ENCODE measurements around the gene AGPS. TPM values are rescaled to one million over a fixed set of nuclear protein-coding genes. Genes with fewer than 3 reads are reported as not detected.

The AGPS gene
- total RNA-seq, 2 donors from 2014 or later: 17.5 to 21.7 TPM

GRCh38 chr2:177554365-177554764, 161.8 kb downstream of the AGPS start:
- no peaks in the 10 kb centered on the region for H3K36me3 ChIP-seq
- peaks cover 0 to 9% of the 10 kb centered on the region in 2 donors for H3K4me1 ChIP-seq (ENCODE audit: control insufficient read depth in 1 of 2, low read depth in 2 of 2)
- no peaks in the 10 kb centered on the region for H3K27me3 ChIP-seq (replicated peaks; ENCODE audit: insufficient read depth)
- H3K9me3 ChIP-seq: no peaks in the 10 kb centered on the region
- no peak overlapping the region for H3K27ac ChIP-seq
- DNase-seq (ENCODE audit: low spot score): no peak
- no peak for ATAC-seq (ENCODE audit: insufficient number of reproducible peaks, low FRiP score, low read depth)
- no peak for TF ChIP-seq CTCF (IDR thresholded peaks at IDR 0.05)
- H3K4me3 ChIP-seq: no peak overlapping the region

- H3K36me3 ChIP-seq: no peaks in the 10 kb centered on the region
- H3K4me1 ChIP-seq (ENCODE audit: control insufficient read depth in 1 of 2, low read depth in 2 of 2): peaks cover 0 to 9% of the 10 kb centered on the region in 2 donors
- no peak for DNase-seq (ENCODE audit: low spot score)
- H3K27ac ChIP-seq: no peak overlapping the region
- no peaks in the 10 kb centered on the region for H3K9me3 ChIP-seq
- no peak for ATAC-seq (ENCODE audit: insufficient number of reproducible peaks, low FRiP score, low read depth)
- no peak overlapping the region for H3K4me3 ChIP-seq
- no peaks in the 10 kb centered on the region for H3K27me3 ChIP-seq (replicated peaks; ENCODE audit: insufficient read depth)
- TF ChIP-seq CTCF (IDR thresholded peaks at IDR 0.05): no peak
Observed at GRCh38 chr2:177556153-177556552, 163.6 kb downstream of the AGPS start.

GRCh38 chr2:177557794-177558193, 165.2 kb downstream of the AGPS start:
- TF ChIP-seq CTCF (IDR thresholded peaks at IDR 0.05): no peak
- DNase-seq (ENCODE audit: low spot score) (no peak), ATAC-seq (ENCODE audit: insufficient number of reproducible peaks, low FRiP score, low read depth) (no peak)
- Histone ChIP-seq H3K27ac (no peak overlapping the region), H3K4me3 (no peak overlapping the region), H3K4me1 (ENCODE audit: control insufficient read depth in 1 of 2, low read depth in 2 of 2) (peaks cover 0 to 4% of the 10 kb centered on the region in 2 donors), H3K9me3 (no peaks in the 10 kb centered on the region), H3K36me3 (no peaks in the 10 kb centered on the region), H3K27me3 (replicated peaks; ENCODE audit: insufficient read depth) (no peaks in the 10 kb centered on the region)

- H3K9me3 ChIP-seq: no peaks in the 10 kb centered on the region
- ATAC-seq (ENCODE audit: insufficient number of reproducible peaks, low FRiP score, low read depth): no peak
- H3K36me3 ChIP-seq: no peaks in the 10 kb centered on the region
- DNase-seq (ENCODE audit: low spot score): no peak
- no peak for TF ChIP-seq CTCF (IDR thresholded peaks at IDR 0.05)
- no peak overlapping the region for H3K27ac ChIP-seq
- H3K27me3 ChIP-seq (replicated peaks; ENCODE audit: insufficient read depth): no peaks in the 10 kb centered on the region
- H3K4me1 ChIP-seq (ENCODE audit: control insufficient read depth in 1 of 2, low read depth in 2 of 2): no peaks in the 10 kb centered on the region
- no peak overlapping the region for H3K4me3 ChIP-seq
Observed at GRCh38 chr2:177559638-177560037, 167.1 kb downstream of the AGPS start.

- Histone ChIP-seq H3K4me3 (no peak overlapping the region), H3K36me3 (no peaks in the 10 kb centered on the region), H3K9me3 (no peaks in the 10 kb centered on the region), H3K4me1 (ENCODE audit: control insufficient read depth in 1 of 2, low read depth in 2 of 2) (no peaks in the 10 kb centered on the region), H3K27ac (no peak overlapping the region), H3K27me3 (replicated peaks; ENCODE audit: insufficient read depth) (no peaks in the 10 kb centered on the region)
- no peak for DNase-seq (ENCODE audit: low spot score)
- no peak for ATAC-seq (ENCODE audit: insufficient number of reproducible peaks, low FRiP score, low read depth)
- no peak for TF ChIP-seq CTCF (IDR thresholded peaks at IDR 0.05)
Observed at GRCh38 chr2:177568390-177568789, 175.8 kb downstream of the AGPS start.
